GM10266 (cell line): ENCODE measurements around the gene L3MBTL3.
"Not testable (repeated sequence)": the region's sequence is repeated elsewhere in the genome, so short reads cannot be mapped to it uniquely, and the experiment has no call there.

Source experiments
- DNase-seq: peaks from one replicate; pipeline ENCODE4 v3.0.0; 2012; ENCODE audit errors: extremely low spot score
- CTCF ChIP-seq: IDR thresholded peaks from 2 replicates; pipeline ENCODE4 v1.5.1; 2012; ENCODE audit warnings: mild to moderate bottlenecking, low read depth; ENCODE audit not compliant: control insufficient read depth, insufficient read depth; ENCODE audit errors: missing control alignments

L3MBTL3 gene

DNA sequence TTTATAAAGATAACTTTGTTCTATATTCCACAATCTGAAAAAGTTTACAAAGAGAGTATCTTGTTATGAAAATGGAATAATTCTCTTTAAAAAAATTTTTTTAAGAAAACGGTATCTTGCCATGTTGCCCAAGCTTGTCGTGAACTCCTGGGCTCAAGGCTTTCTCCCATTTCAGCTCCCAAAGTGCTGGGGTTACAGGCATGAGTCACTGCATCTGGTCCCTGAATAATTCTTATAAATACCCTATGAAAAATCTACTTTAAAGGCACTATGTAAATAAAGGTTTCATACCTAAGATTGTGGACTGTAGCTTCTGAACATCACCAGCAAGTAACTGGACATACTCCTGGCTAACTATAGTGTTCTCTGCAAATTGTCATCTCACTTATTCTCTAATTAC, 144.0 kb downstream of the L3MBTL3 start:
- DNase-seq: no peak
- TF ChIP-seq CTCF: no peak

DNA sequence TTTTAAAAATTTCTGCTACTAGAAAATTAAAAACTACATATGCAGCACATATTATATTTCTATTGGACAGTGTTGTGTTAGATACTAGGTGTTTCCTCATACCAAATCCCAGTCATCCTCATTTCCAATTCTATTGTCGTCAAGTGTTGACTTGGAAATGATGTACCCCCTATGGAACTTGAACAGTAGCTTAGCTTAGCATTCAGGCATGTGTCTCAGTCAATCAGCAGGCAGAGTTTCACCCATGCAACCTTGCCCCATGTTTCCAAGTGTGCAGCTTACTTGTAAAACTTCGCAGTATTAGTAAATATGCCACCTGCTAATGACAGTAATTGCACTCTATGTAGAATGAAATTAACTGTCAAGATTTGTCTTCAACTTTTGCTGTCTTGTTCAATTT, 144.9 kb downstream of the L3MBTL3 start:
- DNase-seq: no peak
- TF ChIP-seq CTCF: no peak

DNA sequence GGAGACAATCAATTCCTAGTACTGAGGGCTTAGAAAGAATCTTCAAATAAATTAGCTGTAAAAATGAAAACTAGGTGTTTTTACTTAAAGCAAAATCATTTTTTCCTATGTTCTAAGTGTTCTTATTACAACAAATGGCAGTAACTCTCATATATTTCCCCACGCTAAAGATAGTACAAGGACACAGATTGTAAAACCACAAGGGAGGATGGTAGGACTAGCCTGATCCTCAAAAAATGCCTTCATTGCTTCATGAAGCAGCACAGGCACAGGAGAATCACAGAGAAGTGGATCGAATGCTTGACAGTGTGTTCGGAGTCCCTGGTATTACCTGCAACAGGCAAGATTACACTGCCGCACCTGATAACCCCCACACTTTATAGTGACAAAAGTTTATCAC, 145.9 kb downstream of the L3MBTL3 start:
- DNase-seq: no peak
- TF ChIP-seq CTCF: no peak

DNA sequence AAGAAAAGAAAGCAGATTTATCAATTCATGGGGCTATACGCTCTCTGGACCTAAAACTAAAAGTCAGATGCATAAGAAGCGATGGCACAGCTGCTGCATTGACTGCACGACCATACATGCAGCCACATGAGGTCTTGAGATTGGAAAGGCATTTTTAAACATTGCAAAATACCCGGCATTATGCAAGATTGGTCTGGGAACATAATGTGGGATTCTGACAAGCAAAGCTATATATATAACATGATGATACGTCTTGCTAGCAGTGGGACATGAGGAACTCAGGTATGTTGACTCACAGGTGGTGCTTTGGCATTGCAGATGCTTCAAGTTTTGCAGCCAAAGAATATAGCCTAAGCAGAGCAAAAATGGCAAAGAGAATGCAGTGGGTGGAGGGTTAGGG, 149.3 kb downstream of the L3MBTL3 start:
- no peak for DNase-seq
- no peak for TF ChIP-seq CTCF

DNA sequence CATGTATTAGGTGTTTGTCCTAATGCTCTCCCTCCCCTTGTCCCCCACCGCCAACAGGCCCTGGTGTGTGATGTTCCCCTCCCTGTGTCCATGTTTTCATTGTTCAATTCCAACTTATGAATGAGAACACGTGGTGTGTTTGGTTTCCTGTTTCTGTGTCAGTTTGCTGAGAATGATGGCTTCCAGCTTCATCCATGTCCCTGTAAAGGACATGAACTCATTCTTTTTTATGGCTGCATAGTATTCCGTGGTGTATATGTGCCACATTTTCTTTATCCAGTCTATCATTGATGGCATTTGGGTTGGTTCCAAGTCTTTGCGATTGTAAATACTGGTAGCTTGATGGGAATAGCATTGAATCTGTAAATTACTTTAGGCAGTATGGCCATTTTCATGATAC, 151.8 kb downstream of the L3MBTL3 start:
- DNase-seq: not testable (repeated sequence)

DNA sequence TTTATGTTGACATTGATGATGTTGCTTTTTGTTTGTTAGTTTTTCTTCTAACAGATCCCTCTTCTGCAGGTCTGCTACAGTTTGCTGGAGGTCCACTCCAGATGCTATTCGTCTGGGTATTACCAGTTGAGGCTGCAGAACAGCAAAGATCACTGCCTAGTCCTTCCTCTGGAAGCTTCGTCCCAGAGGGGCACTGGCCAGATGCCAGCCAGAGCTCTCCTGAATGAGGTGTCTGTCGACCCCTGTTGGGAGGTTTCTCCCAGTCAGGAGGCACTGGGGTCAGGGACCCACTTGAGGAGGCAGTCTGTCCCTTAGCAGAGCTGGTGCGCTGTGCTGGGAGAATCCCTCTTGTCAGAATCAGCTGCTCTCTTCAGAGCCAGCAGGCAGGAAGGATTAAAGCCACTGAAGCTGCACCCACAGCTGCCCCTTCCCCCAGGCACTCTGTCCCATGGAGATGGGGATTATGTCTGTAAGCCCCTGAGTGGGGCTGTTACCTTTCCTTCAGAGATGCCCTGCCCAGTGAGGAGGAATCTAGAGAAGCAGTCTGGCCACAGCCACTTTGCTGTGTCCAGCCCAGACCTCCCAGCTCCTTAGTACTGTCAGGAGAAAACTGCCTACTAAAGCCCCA, 155.1 kb downstream of the L3MBTL3 start:
- not testable (repeated sequence) for DNase-seq

DNA sequence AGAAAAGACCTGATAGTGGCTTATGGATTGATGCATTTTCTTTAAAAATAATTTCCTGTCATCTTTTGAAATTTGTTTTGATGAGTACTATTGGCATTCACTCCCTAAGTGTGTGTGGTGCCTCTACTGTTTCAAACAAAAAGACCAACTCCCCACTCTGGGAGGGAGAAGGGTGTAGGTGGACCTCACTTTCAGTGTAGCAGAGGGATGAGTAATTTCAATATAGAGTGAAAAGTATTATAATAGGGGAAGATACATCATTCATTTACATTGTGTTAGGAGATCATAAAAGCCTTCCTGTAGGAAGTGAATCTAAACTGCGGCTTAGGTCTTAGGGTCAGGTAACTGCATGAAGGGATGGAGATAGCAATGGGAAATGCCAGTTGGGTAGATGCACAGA, 158.0 kb downstream of the L3MBTL3 start:
- DNase-seq: no peak
- TF ChIP-seq CTCF: no peak

DNA sequence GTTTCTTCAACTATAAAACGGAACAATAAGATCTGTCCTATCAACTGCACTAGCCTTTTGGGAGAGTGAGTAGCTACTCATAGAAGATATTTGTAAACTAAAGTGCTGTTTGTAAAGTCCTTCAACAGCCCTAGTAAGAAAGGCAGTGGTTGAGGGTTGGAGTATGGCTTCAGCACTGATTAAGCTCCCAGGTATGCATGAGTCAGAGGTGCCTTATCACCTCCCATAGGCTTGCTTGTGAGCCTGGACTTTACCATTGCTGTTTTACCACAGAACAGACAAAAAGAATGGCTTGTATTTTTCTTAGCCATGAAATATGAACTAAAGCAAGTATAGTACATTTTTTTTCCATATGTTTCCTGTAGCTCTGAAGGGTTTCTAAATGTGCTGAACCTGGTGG, 160.3 kb downstream of the L3MBTL3 start:
- DNase-seq: no peak
- TF ChIP-seq CTCF: no peak
